Spleen (tissue), 11 donors: Measurements from ENCODE around the gene VWA3A. TPM values are rescaled to one million over a fixed set of nuclear protein-coding genes. Genes with fewer than 3 reads are reported as not detected.

Experiments used
- DNase-seq: peaks from one replicate; pipeline ENCODE4 v3.0.0-alpha.2; 2020
- H3K27ac ChIP-seq, 8 donors: fragments of 200-600 bp; sonication (generic) in 7 of 8; 1 replicate in 4 of 8; 2 replicates in 4 of 8; pipeline versions ENCODE4 v1.5.0 to v1.8.0; 2016 to 2021; ENCODE audit warnings: inconsistent platforms in 4 of 8, mild to moderate bottlenecking in 4 of 8, moderate library complexity in 1 of 8
- H3K27me3 ChIP-seq, 7 donors: fragments of 200-600 bp; sonication (generic) in 6 of 7; replicated peaks in 1 of 7; 1 replicate in 4 of 7; 2 replicates in 3 of 7; pipeline versions ENCODE4 v1.5.0 to v1.8.0; 2016 to 2021; ENCODE audit warnings: inconsistent platforms in 3 of 7, mild to moderate bottlenecking in 1 of 7
- H3K36me3 ChIP-seq, 6 donors: fragments of 200-600 bp; sonication (generic) in 5 of 6; 1 replicate in 4 of 6; 2 replicates in 2 of 6; pipeline versions ENCODE4 v1.5.0 to v1.8.0; 2016 to 2021; ENCODE audit warnings: inconsistent platforms in 2 of 6
- H3K4me1 ChIP-seq, 6 donors: fragments of 200-600 bp; sonication (generic) in 5 of 6; 1 replicate in 3 of 6; 2 replicates in 3 of 6; pipeline versions ENCODE4 v1.5.0 to v1.8.0; 2016 to 2021; ENCODE audit warnings: inconsistent platforms in 3 of 6
- H3K4me3 ChIP-seq, 8 donors: fragments of 200-600 bp; sonication (generic) in 7 of 8; 1 replicate in 4 of 8; 2 replicates in 4 of 8; pipeline versions ENCODE4 v1.5.0 to v1.8.0; 2016 to 2021; ENCODE audit warnings: inconsistent platforms in 4 of 8, mild to moderate bottlenecking in 4 of 8, moderate library complexity in 2 of 8
- H3K9me3 ChIP-seq, 8 donors: fragments of 200-600 bp; sonication (generic) in 7 of 8; 1 replicate in 4 of 8; 2 replicates in 4 of 8; pipeline versions ENCODE4 v1.5.0 to v1.8.0; 2016 to 2021; ENCODE audit warnings: inconsistent platforms in 4 of 8
- POLR2A ChIP-seq, 3 donors: fragments of 450-650 bp; IDR thresholded peaks; one replicate each; pipeline ENCODE4 v1.5.1; 2017; ENCODE audit warnings: antibody characterized with exemption in 3 of 3, mild to moderate bottlenecking in 1 of 3
- POLR2AphosphoS5 ChIP-seq, 3 donors: sonication (generic); formaldehyde crosslinking; IDR thresholded peaks; one replicate each; pipeline ENCODE4 v1.5.1; 2017; ENCODE audit warnings: antibody characterized with exemption in 3 of 3
- WGBS, 5 donors: extraction: QIAGEN DNeasy Blood & Tissue Kit in 3 of 5; methylation state at CpG; one replicate each; pipeline versions ENCODE4 v1.1.5 to v1.1.7; 2013 to 2018; 5-methylcytosine and 5-hydroxymethylcytosine counted together
- intact Hi-C: fragments of 100-400 bp; cut with DNase I; formaldehyde crosslinking; loops from one replicate; pipeline ENCODE4 v1.15.0; 2023; ENCODE audit warnings: low total_unique reads
- polyA plus RNA-seq, 3 donors: library from polyadenylated mRNA; stranded (reverse); fragments of 200-250 nt; gene quantifications; one replicate each; pipeline ENCODE4 v1.2.1, GENCODE V29; 2013
- total RNA-seq, 7 donors: library from RNA; depleted of rRNA in 3 of 7; stranded (reverse); fragments of >200 nt in 3 of 7; fragmentation: NEBNext Ultra II Directional in 4 of 7; extraction: Animal tissue kit (Norgen Biotek cat#: 25700) in 4 of 7; gene quantifications; one replicate each; pipeline versions ENCODE4 v1.1.0 to v1.2.1, GENCODE V29; 2016 to 2021
- TF ChIP-seq, protein P1 (sequence below), 11 experiments: fragments of 200-600 bp in 7 of 11; fragments of 450-650 bp in 4 of 11; sonication (generic) in 4 of 11; IDR thresholded peaks in 8 of 11; conservative IDR thresholded peaks in 3 of 11; 1 replicate in 7 of 11; 2 replicates in 4 of 11; pipeline versions ENCODE4 v1.4.0 to v1.8.0; 2016 to 2021; ENCODE audit warnings: antibody characterized with exemption in 11 of 11, inconsistent platforms in 4 of 11, mild to moderate bottlenecking in 1 of 11
- donor health status: healthy with polysubstance abuse.
- donor health status: DM: no; HTN: no; CAD: no; lungs with moderate emphysema.
- donor health status: DM: no; HTN: no; CAD: no.
- donor health status: Bipolar disorder and iron deficiency.
- donor health status: healthy.
- donor health status: DM: no; HTN: no; CAD: no.
- donor health status: DM: yes; HTN: yes; CAD: no.

Gene VWA3A
- total and polyA plus RNA-seq, 10 donors: 0.08 to 2.1 (median 0.30) TPM; not detected in 2

DNA sequence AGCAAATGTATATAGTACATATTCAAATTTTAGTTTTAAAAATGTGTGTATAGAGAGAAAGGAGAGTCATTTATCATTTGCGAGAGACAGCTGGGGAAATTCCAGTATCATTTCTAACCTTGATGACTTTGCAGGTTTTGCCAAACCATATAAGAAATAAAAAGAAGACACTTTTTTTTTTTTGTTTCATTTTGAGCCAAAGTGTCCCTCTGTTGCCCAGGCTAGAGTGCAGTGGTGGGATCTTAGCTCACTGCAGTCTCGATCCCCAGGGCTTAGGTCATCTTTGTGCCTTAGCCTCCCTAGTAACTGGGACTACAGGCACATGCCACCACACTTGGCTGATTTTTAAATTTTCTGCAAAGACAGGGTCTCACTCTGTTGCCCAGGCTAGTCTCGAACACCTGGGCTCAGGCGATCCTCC is 38.4 kb upstream of the VWA3A start:
- Histone ChIP-seq H3K9me3 (no peaks in the 10 kb centered on the region), H3K4me3 (no peak overlapping the region), H3K27me3 (no peaks in the 10 kb centered on the region), H3K27ac (no peak overlapping the region), H3K36me3 (peaks cover 0 to 6% (median 0%) of the 10 kb centered on the region in 6 donors), H3K4me1 (peaks cover 0 to 16% (median 0%) of the 10 kb centered on the region in 6 donors)
- 78 to 87% (median 82%) methylated on average over 4 of the region's 4 CpGs for whole genome bisulfite sequencing, 5 donors
- no peak for TF ChIP-seq POLR2AphosphoS5 (IDR thresholded peaks at IDR 0.05)
- DNase-seq: no peak
- intact Hi-C loops: no loop called here

DNA sequence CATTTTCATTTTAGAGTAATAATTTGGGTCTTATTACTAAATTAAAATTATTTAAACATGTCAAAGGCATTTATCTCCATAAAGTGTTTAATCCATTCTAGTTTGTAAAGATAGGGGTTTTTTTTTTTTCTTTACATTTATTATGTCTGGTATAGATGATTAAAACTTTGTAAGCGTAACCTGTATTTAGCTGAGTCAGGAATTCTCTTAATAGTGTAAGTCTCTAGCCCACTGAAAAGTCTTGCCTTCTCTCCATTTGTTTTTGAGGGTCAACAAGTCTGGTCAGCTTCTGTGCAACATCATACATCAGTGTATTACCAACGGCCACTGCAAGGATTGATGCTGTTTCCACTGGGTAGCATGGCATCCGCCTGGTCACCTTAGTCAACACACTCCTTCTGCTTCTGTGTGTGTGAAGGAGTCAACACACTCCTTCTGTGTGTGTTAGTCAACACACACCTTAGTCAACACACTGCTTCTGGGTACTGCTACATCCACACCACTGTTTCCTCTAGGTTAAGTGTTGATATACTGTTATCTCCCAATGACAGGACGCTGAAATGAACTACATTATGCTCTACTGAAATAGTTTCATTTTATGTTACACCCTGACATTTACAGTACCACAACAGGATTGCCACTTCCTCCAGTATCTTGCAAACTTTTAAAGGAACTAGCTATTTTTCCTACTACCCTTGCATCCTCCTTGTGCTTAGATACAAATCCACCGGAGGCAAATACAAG is 37.3 kb upstream of the VWA3A start:
- Histone ChIP-seq H3K4me1 (peaks cover 0 to 16% (median 0%) of the 10 kb centered on the region in 6 donors), H3K36me3 (peaks cover 0 to 6% (median 0%) of the 10 kb centered on the region in 6 donors), H3K4me3 (no peak overlapping the region), H3K27ac (no peak overlapping the region), H3K27me3 (no peaks in the 10 kb centered on the region), H3K9me3 (no peaks in the 10 kb centered on the region)
- DNase-seq: no peak
- intact Hi-C loops: no loop called here
- WGBS, 5 donors: 60 to 74% (median 63%) methylated on average over 5 of the region's 5 CpGs
- TF ChIP-seq POLR2AphosphoS5 (IDR thresholded peaks at IDR 0.05) (no peak), POLR2A (IDR thresholded peaks at IDR 0.05) (no peak)

- peaks cover 0 to 6% (median 0%) of the 10 kb centered on the region in 6 donors for H3K36me3 ChIP-seq
- intact Hi-C loops: no loop called here
- H3K4me3 ChIP-seq: no peak overlapping the region
- WGBS, 5 donors: 84 to 90% (median 89%) methylated on average over 5 of the region's 5 CpGs
- no peaks in the 10 kb centered on the region for H3K9me3 ChIP-seq
- TF ChIP-seq POLR2A (IDR thresholded peaks at IDR 0.05) (no peak), POLR2AphosphoS5 (IDR thresholded peaks at IDR 0.05) (no peak)
- TF ChIP-seq, protein P1, sequence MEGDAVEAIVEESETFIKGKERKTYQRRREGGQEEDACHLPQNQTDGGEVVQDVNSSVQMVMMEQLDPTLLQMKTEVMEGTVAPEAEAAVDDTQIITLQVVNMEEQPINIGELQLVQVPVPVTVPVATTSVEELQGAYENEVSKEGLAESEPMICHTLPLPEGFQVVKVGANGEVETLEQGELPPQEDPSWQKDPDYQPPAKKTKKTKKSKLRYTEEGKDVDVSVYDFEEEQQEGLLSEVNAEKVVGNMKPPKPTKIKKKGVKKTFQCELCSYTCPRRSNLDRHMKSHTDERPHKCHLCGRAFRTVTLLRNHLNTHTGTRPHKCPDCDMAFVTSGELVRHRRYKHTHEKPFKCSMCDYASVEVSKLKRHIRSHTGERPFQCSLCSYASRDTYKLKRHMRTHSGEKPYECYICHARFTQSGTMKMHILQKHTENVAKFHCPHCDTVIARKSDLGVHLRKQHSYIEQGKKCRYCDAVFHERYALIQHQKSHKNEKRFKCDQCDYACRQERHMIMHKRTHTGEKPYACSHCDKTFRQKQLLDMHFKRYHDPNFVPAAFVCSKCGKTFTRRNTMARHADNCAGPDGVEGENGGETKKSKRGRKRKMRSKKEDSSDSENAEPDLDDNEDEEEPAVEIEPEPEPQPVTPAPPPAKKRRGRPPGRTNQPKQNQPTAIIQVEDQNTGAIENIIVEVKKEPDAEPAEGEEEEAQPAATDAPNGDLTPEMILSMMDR (IDR thresholded peaks at IDR 0.05 in 8 of 11, conservative IDR thresholded peaks at IDR 0.05 in 3 of 11): no peak
- H3K27me3 ChIP-seq: no peaks in the 10 kb centered on the region
- peaks cover 0 to 16% (median 0%) of the 10 kb centered on the region in 6 donors for H3K4me1 ChIP-seq
- DNase-seq: no peak
- no peak overlapping the region for H3K27ac ChIP-seq
Measured at GRCh38 chr16:22055881-22056280, 36.5 kb upstream of the VWA3A start.

- 97 to 100% (median 100%) methylated on average over 1 of the region's 1 CpG for WGBS, 5 donors
Measured at GRCh38 chr16:22063888-22064467, 28.4 kb upstream of the VWA3A start.

More at GRCh38 chr16:22063888-22064467, 28.4 kb upstream of the VWA3A start:
- TF ChIP-seq POLR2A (IDR thresholded peaks at IDR 0.05): no peak
- no peak for TF ChIP-seq POLR2AphosphoS5 (IDR thresholded peaks at IDR 0.05)
- TF ChIP-seq, protein P1 (IDR thresholded peaks at IDR 0.05 in 8 of 11, conservative IDR thresholded peaks at IDR 0.05 in 3 of 11): no peak
- no peak overlapping the region for H3K4me3 ChIP-seq
- H3K36me3 ChIP-seq: peaks cover 0 to 7% (median 0%) of the 10 kb centered on the region in 6 donors
- H3K27ac ChIP-seq: no peak overlapping the region
- no peak for DNase-seq
- intact Hi-C loops: no loop called here
- H3K4me1 ChIP-seq: no peaks in the 10 kb centered on the region
- H3K27me3 ChIP-seq: no peaks in the 10 kb centered on the region
- H3K9me3 ChIP-seq: peaks cover 0 to 18% (median 11%) of the 10 kb centered on the region in 8 donors
